GM10266 (cell line): ENCODE data around the gene CCBE1.

Experiments used
- DNase-seq: peaks from one replicate; pipeline ENCODE4 v3.0.0; 2012; ENCODE audit errors: extremely low spot score
- CTCF ChIP-seq: IDR thresholded peaks from 2 replicates; pipeline ENCODE4 v1.5.1; 2012; ENCODE audit warnings: mild to moderate bottlenecking, low read depth; ENCODE audit not compliant: control insufficient read depth, insufficient read depth; ENCODE audit errors: missing control alignments

CCBE1 gene

GRCh38 chr18:59629894-59630293 lies 67.3 kb downstream of the CCBE1 start:
- no peak for TF ChIP-seq CTCF
- DNase-seq: no peak

- no peak for TF ChIP-seq CTCF
These were observed 68.2 kb downstream of the CCBE1 start for GRCh38 chr18:59628995-59629394.

GRCh38 chr18:59627414-59627813 lies 69.8 kb downstream of the CCBE1 start:
- TF ChIP-seq CTCF: no peak
- no peak for DNase-seq

More at GRCh38 chr18:59628995-59629394, 68.2 kb downstream of the CCBE1 start:
- DNase-seq: no peak

GRCh38 chr18:59624369-59624765 lies 72.9 kb downstream of the CCBE1 start:
- no peak for DNase-seq
- no peak for TF ChIP-seq CTCF

GRCh38 chr18:59623456-59624368 lies 73.5 kb downstream of the CCBE1 start:
- no peak for DNase-seq
- no peak for TF ChIP-seq CTCF

- TF ChIP-seq CTCF: no peak
- DNase-seq: no peak
These were observed 76.2 kb downstream of the CCBE1 start for GRCh38 chr18:59621027-59621426.

- TF ChIP-seq CTCF: no peak
- no peak for DNase-seq
These were observed 76.8 kb downstream of the CCBE1 start for GRCh38 chr18:59620381-59620780.
